GM08714 (cell line): ENCODE data around the gene ZCCHC17.
A peak's percentile ranks its signal among the peaks of the same experiment; 100 is the strongest.

Experiments
- H3K4me3 ChIP-seq: fragments of 200-500 bp; sonication (Bioruptor generic); 2 replicates; pipeline ENCODE4 v1.5.1; 2014; ENCODE audit warnings: mild to moderate bottlenecking, low read length, inconsistent platforms
- ZNF274 ChIP-seq: IDR thresholded peaks from 2 replicates; pipeline ENCODE4 v1.6.1; 2012; ENCODE audit warnings: mild to moderate bottlenecking, low read depth, low read length

Gene ZCCHC17

GRCh38 chr1:31409946-31410858 is 113.4 kb downstream of the ZCCHC17 start:
- TF ChIP-seq ZNF274 = no peak
- H3K4me3 ChIP-seq = no peak overlapping the region

GRCh38 chr1:31410871-31411270 is 114.0 kb downstream of the ZCCHC17 start:
- no peak overlapping the region for H3K4me3 ChIP-seq
- no peak for TF ChIP-seq ZNF274

- H3K4me3 ChIP-seq = no peak overlapping the region
- TF ChIP-seq ZNF274 = no peak
Measured at GRCh38 chr1:31412205-31412604, 115.4 kb downstream of the ZCCHC17 start.

- H3K4me3 ChIP-seq = peak within 1 kb of the TSS; percentile 73
- TF ChIP-seq ZNF274 = no peak
Measured at GRCh38 chr1:31412732-31413404, 116.0 kb downstream of the ZCCHC17 start, which contains the start of gene SERINC2. SERINC2 (plus strand) TSS chr1:31413213; CDS start chr1:31413266, 53 bp downstream.

GRCh38 chr1:31413405-31414001 is 116.7 kb downstream of the ZCCHC17 start:
- no peak for TF ChIP-seq ZNF274
- H3K4me3 ChIP-seq = peak overlapping the region; percentile 73
